Measurements from ENCODE around the gene DUSP3. TPM values are rescaled to one million over a fixed set of nuclear protein-coding genes. Genes with fewer than 3 reads are reported as not detected.

Gene DUSP3
- total and polyA plus RNA-seq, 9 donors = 13.4 to 60.4 (median 33.0) TPM

GRCh38 chr17:43813386-43813785 is 34.6 kb upstream of the DUSP3 start:
- 80 to 94% (median 92%) methylated on average over 3 of the region's 3 CpGs for WGBS, 3 donors
- no peak for DNase-seq
- no peaks in the 10 kb centered on the region for H3K36me3 ChIP-seq
- H3K27ac ChIP-seq = no peak overlapping the region
- H3K9me3 ChIP-seq = no peaks in the 10 kb centered on the region
- TF ChIP-seq CTCF (IDR thresholded peaks at IDR 0.05) = no peak
- TF ChIP-seq POLR2A (IDR thresholded peaks at IDR 0.05) = no peak
- TF ChIP-seq EP300 (IDR thresholded peaks at IDR 0.05) = no peak
- H3K4me1 ChIP-seq (ENCODE audit: insufficient read depth) = no peaks in the 10 kb centered on the region
- no peak overlapping the region for H3K4me3 ChIP-seq
- no peaks in the 10 kb centered on the region for H3K27me3 ChIP-seq
- intact Hi-C loops (cut with DNase I) = no loop called here

- intact Hi-C loops (cut with DNase I) = no loop called here
- no peak for DNase-seq
- TF ChIP-seq EP300 (IDR thresholded peaks at IDR 0.05) (no peak), POLR2A (IDR thresholded peaks at IDR 0.05) (no peak), CTCF (IDR thresholded peaks at IDR 0.05) (no peak)
- H3K4me1 ChIP-seq (ENCODE audit: insufficient read depth) = no peaks in the 10 kb centered on the region
- H3K9me3 ChIP-seq = no peaks in the 10 kb centered on the region
- H3K36me3 ChIP-seq = no peaks in the 10 kb centered on the region
- 90 to 92% (median 91%) methylated on average over 10 of the region's 10 CpGs for WGBS, 3 donors
- H3K27me3 ChIP-seq = no peaks in the 10 kb centered on the region
- no peak overlapping the region for H3K27ac ChIP-seq
- no peak overlapping the region for H3K4me3 ChIP-seq
Measured at GRCh38 chr17:43812396-43813265, 33.9 kb upstream of the DUSP3 start.

- no peak overlapping the region for H3K27ac ChIP-seq
- H3K4me1 ChIP-seq (ENCODE audit: insufficient read depth) = no peaks in the 10 kb centered on the region
- no peaks in the 10 kb centered on the region for H3K9me3 ChIP-seq
- no peak overlapping the region for H3K4me3 ChIP-seq
- TF ChIP-seq CTCF (IDR thresholded peaks at IDR 0.05) (no peak), EP300 (IDR thresholded peaks at IDR 0.05) (no peak), POLR2A (IDR thresholded peaks at IDR 0.05) (no peak)
- H3K36me3 ChIP-seq = no peaks in the 10 kb centered on the region
- no peaks in the 10 kb centered on the region for H3K27me3 ChIP-seq
- intact Hi-C loops (cut with DNase I) = no loop called here
- 86 to 89% (median 87%) methylated on average over 5 of the region's 5 CpGs for WGBS, 3 donors
- DNase-seq = no peak
Measured at GRCh38 chr17:43810823-43811222, 32.0 kb upstream of the DUSP3 start.

GRCh38 chr17:43810226-43810715 is 31.5 kb upstream of the DUSP3 start:
- Histone ChIP-seq H3K27ac (no peak overlapping the region), H3K4me3 (no peak overlapping the region), H3K27me3 (no peaks in the 10 kb centered on the region), H3K9me3 (no peaks in the 10 kb centered on the region), H3K4me1 (ENCODE audit: insufficient read depth) (no peaks in the 10 kb centered on the region), H3K36me3 (no peaks in the 10 kb centered on the region)
- TF ChIP-seq POLR2A (IDR thresholded peaks at IDR 0.05) = no peak
- TF ChIP-seq CTCF (IDR thresholded peaks at IDR 0.05) = no peak
- TF ChIP-seq EP300 (IDR thresholded peaks at IDR 0.05) = no peak
- DNase-seq = no peak
- WGBS, 3 donors = 90 to 95% (median 91%) methylated on average over 4 of the region's 4 CpGs
- intact Hi-C loops (cut with DNase I) = no loop called here

All from ovary (tissue), 9 donors.